ENCODE results near the gene ABCA9.

DNA sequence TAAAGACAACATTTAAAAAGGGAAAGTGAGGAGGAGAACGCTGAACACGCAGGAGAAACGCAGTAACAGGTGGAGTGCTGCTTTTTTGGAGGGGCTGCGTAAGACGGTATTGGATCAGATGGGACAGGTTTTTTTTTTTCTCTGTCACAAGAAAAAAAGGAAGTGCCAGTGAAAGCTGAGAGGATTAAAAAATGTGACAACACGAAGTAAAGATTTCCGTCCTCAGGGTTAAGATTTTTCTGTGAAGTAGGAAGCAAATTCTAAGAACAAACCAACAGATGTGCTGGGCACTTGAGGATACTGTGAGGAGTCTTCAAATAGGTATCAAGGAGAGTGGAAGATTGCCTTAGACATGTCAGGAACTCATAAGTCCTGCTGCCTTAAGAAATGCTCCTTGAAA lies 5.8 kb upstream of the ABCA9 start:
- TF ChIP-seq, protein P1, sequence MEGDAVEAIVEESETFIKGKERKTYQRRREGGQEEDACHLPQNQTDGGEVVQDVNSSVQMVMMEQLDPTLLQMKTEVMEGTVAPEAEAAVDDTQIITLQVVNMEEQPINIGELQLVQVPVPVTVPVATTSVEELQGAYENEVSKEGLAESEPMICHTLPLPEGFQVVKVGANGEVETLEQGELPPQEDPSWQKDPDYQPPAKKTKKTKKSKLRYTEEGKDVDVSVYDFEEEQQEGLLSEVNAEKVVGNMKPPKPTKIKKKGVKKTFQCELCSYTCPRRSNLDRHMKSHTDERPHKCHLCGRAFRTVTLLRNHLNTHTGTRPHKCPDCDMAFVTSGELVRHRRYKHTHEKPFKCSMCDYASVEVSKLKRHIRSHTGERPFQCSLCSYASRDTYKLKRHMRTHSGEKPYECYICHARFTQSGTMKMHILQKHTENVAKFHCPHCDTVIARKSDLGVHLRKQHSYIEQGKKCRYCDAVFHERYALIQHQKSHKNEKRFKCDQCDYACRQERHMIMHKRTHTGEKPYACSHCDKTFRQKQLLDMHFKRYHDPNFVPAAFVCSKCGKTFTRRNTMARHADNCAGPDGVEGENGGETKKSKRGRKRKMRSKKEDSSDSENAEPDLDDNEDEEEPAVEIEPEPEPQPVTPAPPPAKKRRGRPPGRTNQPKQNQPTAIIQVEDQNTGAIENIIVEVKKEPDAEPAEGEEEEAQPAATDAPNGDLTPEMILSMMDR (IDR thresholded peaks at IDR 0.05; ENCODE audit: poor library complexity, severe bottlenecking) = no peak
- TF ChIP-seq EZH2 (IDR thresholded peaks at IDR 0.05; ENCODE audit: borderline replicate concordance, insufficient read depth, low read length, poor library complexity, severe bottlenecking) = no peak
- TF ChIP-seq EP300 (conservative IDR thresholded peaks at IDR 0.05; ENCODE audit: poor library complexity, severe bottlenecking) = no peak
- TF ChIP-seq RAD21 (conservative IDR thresholded peaks at IDR 0.05) = no peak
- TF ChIP-seq REST (IDR thresholded peaks at IDR 0.05; ENCODE audit: borderline replicate concordance) = no peak
- no peak for TF ChIP-seq POLR2AphosphoS5 (IDR thresholded peaks at IDR 0.05)
- no peak for TF ChIP-seq SMC3 (conservative IDR thresholded peaks at IDR 0.05; ENCODE audit: poor library complexity)

All from neural cell (in vitro differentiated cells).